IMR-90 (cell line): ENCODE measurements around the gene ADGRD1. TPM values are rescaled to one million over a fixed set of nuclear protein-coding genes. Genes with fewer than 3 reads are reported as not detected.
"Not testable (repeated sequence)": the region's sequence is repeated elsewhere in the genome, so short reads cannot be mapped to it uniquely, and the experiment has no call there.

ENCODE experiments used
- ATAC-seq: fragments of 200-7000 bp; cut with Tn5 transposase; 2 replicates; pipeline ENCODE4 v1.9.1; 2020; ENCODE audit warnings: low read depth, mild to moderate bottlenecking, moderate library complexity
- BruUV-seq: library from RNA; stranded (reverse); fragments of 400-500 nt; replicated peaks from 2 replicates; lab custom pipeline; 2021; lab: Mats Ljungman, UMichigan
- CTCF ChIA-PET: fragments of 300-600 bp; formaldehyde crosslinking; extraction: SDS; loops from one replicate; lab custom pipeline; 2021; ENCODE audit warnings: antibody characterized with exemption; lab: Yijun Ruan, JAX
- POLR2A ChIA-PET: fragments of 300-600 bp; sonication (Branson Sonifier 250); formaldehyde crosslinking; loops from one replicate; lab custom pipeline; 2022; ENCODE audit warnings: antibody characterized with exemption; ENCODE audit not compliant: unreplicated experiment; lab: Charles Lee
- DNase-seq: peaks from one replicate; pipeline ENCODE4 v3.0.0; 2013
- H2AFZ ChIP-seq: replicated peaks from 2 replicates; pipeline ENCODE3; 2013; ENCODE audit warnings: low read length, mild to moderate bottlenecking; ENCODE audit not compliant: poor library complexity
- H2AK5ac ChIP-seq: 2 replicates; pipeline ENCODE4 v1.6.1; 2013; ENCODE audit warnings: low read depth, low read length, inconsistent platforms
- H2AK9ac ChIP-seq: replicated peaks from 2 replicates; pipeline ENCODE3; 2013; ENCODE audit warnings: mild to moderate bottlenecking, low read depth, low read length, moderate library complexity; ENCODE audit not compliant: poor library complexity
- H2BK120ac ChIP-seq: 2 replicates; pipeline ENCODE4 v1.6.1; 2013; ENCODE audit warnings: low read depth, low read length, inconsistent platforms
- H2BK15ac ChIP-seq: 3 replicates; pipeline ENCODE4 v1.6.1; 2013; ENCODE audit warnings: low read depth, low read length, inconsistent platforms
- H2BK20ac ChIP-seq: 2 replicates; pipeline ENCODE4 v1.6.1; 2013; ENCODE audit warnings: low read depth, mild to moderate bottlenecking, inconsistent platforms, low read length, moderate library complexity
- H2BK5ac ChIP-seq: 2 replicates; pipeline ENCODE4 v1.6.1; 2013; ENCODE audit warnings: mild to moderate bottlenecking, low read depth, low read length, inconsistent platforms; ENCODE audit not compliant: poor library complexity, severe bottlenecking
- H3K14ac ChIP-seq: replicated peaks from 2 replicates; pipeline ENCODE4 v1.6.1; 2013; ENCODE audit warnings: low read depth, low read length, inconsistent platforms
- H3K18ac ChIP-seq: 2 replicates; pipeline ENCODE4 v1.6.1; 2013; ENCODE audit warnings: low read depth, low read length, control low read depth
- H3K23ac ChIP-seq: 2 replicates; pipeline ENCODE4 v1.6.1; 2013; ENCODE audit warnings: low read depth, low read length, inconsistent platforms
- H3K27ac ChIP-seq: 2 replicates; pipeline ENCODE4 v1.5.1; 2013; ENCODE audit warnings: mild to moderate bottlenecking, control low read depth, low read length; ENCODE audit not compliant: insufficient read depth
- H3K27me3 ChIP-seq: 2 replicates; pipeline ENCODE4 v1.6.1; 2013; ENCODE audit warnings: low read length; ENCODE audit not compliant: control insufficient read depth, insufficient read depth
- H3K36me3 ChIP-seq: 2 replicates; pipeline ENCODE4 v1.6.1; 2013; ENCODE audit warnings: low read length, mixed read lengths; ENCODE audit not compliant: control insufficient read depth, insufficient read depth
- H3K4ac ChIP-seq: 2 replicates; pipeline ENCODE4 v1.6.1; 2013; ENCODE audit warnings: low read depth, low read length, inconsistent platforms
- H3K4me1 ChIP-seq: 2 replicates; pipeline ENCODE4 v1.6.1; 2013; ENCODE audit warnings: low read length, mixed read lengths; ENCODE audit not compliant: control insufficient read depth, insufficient read depth
- H3K4me2 ChIP-seq: 2 replicates; pipeline ENCODE4 v1.6.1; 2013; ENCODE audit warnings: low read depth, mild to moderate bottlenecking, control low read depth, low read length, moderate library complexity
- H3K4me3 ChIP-seq: 2 replicates; pipeline ENCODE4 v1.5.1; 2013; ENCODE audit warnings: low read depth, mild to moderate bottlenecking, control low read depth, low read length, moderate library complexity; ENCODE audit not compliant: insufficient read depth
- H3K56ac ChIP-seq: 2 replicates; pipeline ENCODE4 v1.6.1; 2013; ENCODE audit warnings: low read length, inconsistent platforms; ENCODE audit not compliant: insufficient read depth; ENCODE audit errors: extremely low read depth
- H3K79me1 ChIP-seq, 2 experiments: 2 replicates each; pipeline ENCODE4 v1.6.1; 2013; ENCODE audit warnings: low read length in 2 of 2, inconsistent platforms in 1 of 2, low read depth in 1 of 2
- H3K9ac ChIP-seq: 2 replicates; pipeline ENCODE4 v1.6.1; 2013; ENCODE audit warnings: low read depth, low read length, control low read depth
- H3K9me1 ChIP-seq: 2 replicates; pipeline ENCODE4 v1.6.1; 2013; ENCODE audit warnings: low read length, inconsistent platforms; ENCODE audit not compliant: insufficient read depth
- H3K9me3 ChIP-seq: 2 replicates; pipeline ENCODE4 v1.6.1; 2013; ENCODE audit warnings: low read length; ENCODE audit not compliant: control insufficient read depth, insufficient read depth
- H4K20me1 ChIP-seq: 2 replicates; pipeline ENCODE4 v1.6.1; 2013; ENCODE audit warnings: low read length, inconsistent platforms; ENCODE audit not compliant: insufficient read depth
- H4K5ac ChIP-seq: 2 replicates; pipeline ENCODE4 v1.6.1; 2013; ENCODE audit warnings: mild to moderate bottlenecking, low read depth, low read length, control low read depth
- H4K8ac ChIP-seq, 2 experiments: 2 replicates each; pipeline ENCODE4 v1.6.1; 2013; ENCODE audit warnings: low read depth in 2 of 2, low read length in 2 of 2, control low read depth in 1 of 2, inconsistent platforms in 1 of 2
- H4K91ac ChIP-seq: 2 replicates; pipeline ENCODE4 v1.6.1; 2013; ENCODE audit warnings: low read depth, low read length, inconsistent platforms; ENCODE audit not compliant: insufficient read depth
- WGBS, 2 experiments: methylation state at CpG; one replicate each; pipeline versions ENCODE4 v1.1.5 to v1.1.7; 2013; ENCODE audit warnings: missing lambda C conversion rate in 2 of 2; ENCODE audit not compliant: insufficient read length in 1 of 2; ENCODE audit errors: extremely low coverage in 2 of 2; 5-methylcytosine and 5-hydroxymethylcytosine counted together
- dilution Hi-C: fragments of 300-500 bp; cut with HindIII; formaldehyde crosslinking; loops from one replicate; pipeline ENCODE4 v1.14.3; 2018; ENCODE audit warnings: low sequenced_read_pairs; ENCODE audit not compliant: unreplicated experiment
- in situ Hi-C: fragments of 300-500 bp; cut with MboI; formaldehyde crosslinking; loops from 3 replicates; pipeline ENCODE4 v1.14.3; 2019; ENCODE audit warnings: low sequenced_read_pairs, inconsistent platforms, mixed read lengths
- intact Hi-C: fragments of 100-400 bp; cut with micrococcal nuclease; formaldehyde crosslinking; loops from 2 replicates; pipeline ENCODE4 v1.10.0; 2022
- polyA plus RNA-seq, 3 experiments: library from polyadenylated mRNA; depleted of rRNA; stranded (reverse); fragments of >200 nt; gene quantifications; 2 replicates each; pipeline ENCODE4 v1.2.3, GENCODE V29; 2012; ENCODE audit warnings: low replicate concordance in 1 of 3
- total RNA-seq: library from RNA; depleted of rRNA; stranded (reverse); fragments of >200 nt; gene quantifications from 2 replicates; pipeline ENCODE4 v1.2.3, GENCODE V29; 2012

The ADGRD1 gene
- total and polyA plus RNA-seq, 2 of the 4 experiments (the other 2 are of a cell fraction) = not detected

- WGBS, 2 experiments = 61% methylated on average over 3 of the region's 20 CpGs; no CpG with 5 or more reads in 1 of the 2 experiments
- ATAC-seq, H2BK5ac ChIP-seq, H3K4me1 ChIP-seq, POLR2A ChIA-PET, H3K36me3 ChIP-seq, dilution Hi-C loops, H2BK15ac ChIP-seq, H3K79me1 ChIP-seq, H2AK9ac ChIP-seq, BruUV-seq, H3K14ac ChIP-seq, H3K27me3 ChIP-seq, H4K8ac ChIP-seq, H2AFZ ChIP-seq, intact Hi-C loops, H3K9ac ChIP-seq, H2AK5ac ChIP-seq, DNase-seq, in situ Hi-C loops, CTCF ChIA-PET, H2BK20ac ChIP-seq, H3K23ac ChIP-seq, H4K5ac ChIP-seq, H4K20me1 ChIP-seq, H3K18ac ChIP-seq, H3K56ac ChIP-seq, H3K4me3 ChIP-seq, H4K91ac ChIP-seq, H2BK120ac ChIP-seq, H3K4me2 ChIP-seq, H3K4ac ChIP-seq, H3K27ac ChIP-seq, H3K9me1 ChIP-seq: not testable (repeated sequence)
- peaks cover 30% of the 10 kb centered on the region for H3K9me3 ChIP-seq
These were observed 175.4 kb downstream of the ADGRD1 start for GRCh38 chr12:131128966-131129619.
